SK-N-MC (cell line): ENCODE data around the gene FILIP1.

Experiments
- EZH2 ChIP-seq: fragments of 200-600 bp; sonication (generic); IDR thresholded peaks from one replicate; pipeline ENCODE4 v1.6.1; 2017; ENCODE audit warnings: antibody characterized with exemption
- FOXP2 ChIP-seq: optimal IDR thresholded peaks from 2 replicates; pipeline ENCODE3; 2011; ENCODE audit warnings: mild to moderate bottlenecking, moderate library complexity; ENCODE audit not compliant: insufficient read depth; ENCODE audit errors: extremely low read length, control extremely low read depth
- POLR2AphosphoS5 ChIP-seq: IDR thresholded peaks from 2 replicates; pipeline ENCODE4 v1.6.1; 2012; ENCODE audit warnings: mild to moderate bottlenecking, low read depth, low read length, borderline replicate concordance

DNA sequence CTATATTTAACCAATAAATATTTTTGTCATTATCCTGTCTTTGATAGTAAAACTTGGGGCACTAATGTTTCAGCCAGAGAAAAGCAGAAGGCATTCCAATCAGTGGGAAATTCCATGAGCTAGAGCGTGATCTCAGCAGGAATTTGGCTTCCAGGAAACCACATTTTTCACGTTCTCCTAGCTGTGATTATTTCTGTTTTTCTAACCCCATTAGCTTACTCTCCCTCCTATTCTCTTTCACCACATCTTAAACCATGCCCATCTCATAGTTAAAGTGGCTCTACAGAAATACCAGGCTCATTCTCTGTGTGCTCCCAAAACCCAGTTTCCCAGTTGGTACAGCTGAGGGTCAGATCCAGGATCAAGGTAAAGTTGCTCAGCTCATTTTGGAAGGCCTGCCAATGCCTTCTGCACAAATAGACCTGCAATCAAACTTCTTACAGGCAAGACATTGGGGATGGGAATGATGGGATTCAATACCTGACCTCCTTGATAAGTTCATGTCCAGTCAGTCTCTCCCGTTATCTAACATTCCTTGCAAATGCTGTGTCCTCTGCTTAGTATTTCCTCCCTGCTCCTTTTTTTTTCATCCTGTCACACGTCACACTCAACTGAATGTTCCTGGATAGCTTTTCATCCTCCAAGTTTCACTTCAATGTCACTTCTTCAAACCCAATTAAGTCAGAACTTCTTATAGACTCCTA, 175.9 kb downstream of the FILIP1 start:
- no peak for TF ChIP-seq EZH2
- no peak for TF ChIP-seq POLR2AphosphoS5
- TF ChIP-seq FOXP2 = no peak
